ENCODE data around the gene PRDM10. TPM values are rescaled to one million over a fixed set of nuclear protein-coding genes. Genes with fewer than 3 reads are reported as not detected.

PRDM10 gene
- total RNA-seq, 2 experiments from 2014 or later: 12.9 to 15.2 TPM

DNA sequence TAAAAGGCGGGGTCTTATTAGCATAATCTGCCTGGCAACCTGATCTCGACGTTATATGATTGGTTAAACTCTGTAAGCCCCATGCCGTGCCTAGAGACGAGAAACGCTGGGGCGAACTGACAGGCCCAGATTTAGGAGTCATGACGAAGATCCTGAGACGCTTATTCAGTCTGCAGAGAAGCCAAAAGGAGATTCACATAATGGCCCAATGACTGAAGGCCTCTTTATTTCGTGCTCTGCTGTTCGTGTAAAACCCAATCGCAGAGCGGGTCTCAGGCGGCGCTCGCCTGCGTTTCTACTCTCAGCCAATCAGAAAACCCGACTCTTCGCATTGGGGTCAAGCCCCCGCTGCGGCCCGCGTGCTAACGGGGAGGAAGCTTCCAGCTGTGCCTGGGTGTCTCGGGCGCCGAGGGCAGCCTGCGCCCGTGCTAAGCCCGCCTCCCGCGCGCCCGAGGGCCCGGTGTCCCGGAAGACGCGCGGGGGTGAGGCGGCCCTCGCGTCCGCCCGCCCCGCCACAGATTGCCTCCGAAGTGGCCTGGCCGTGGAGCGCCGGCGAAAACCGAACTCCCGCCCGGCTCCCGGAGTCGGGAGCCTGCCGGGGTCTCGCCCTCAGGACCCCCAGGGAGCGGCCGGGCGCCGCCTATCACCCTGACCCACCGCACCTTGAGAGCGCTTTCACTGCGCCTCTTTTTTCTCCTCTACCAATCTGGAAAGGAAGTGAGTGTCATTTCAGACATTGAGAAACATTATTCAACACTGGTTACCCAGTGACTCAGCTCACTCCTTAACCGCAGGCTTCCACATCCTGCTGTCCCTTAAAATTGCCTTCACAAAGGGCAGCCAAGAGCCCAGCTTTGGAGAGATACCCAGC, 446 bp upstream of the PRDM10 start:
- peaks cover 7% of the 10 kb centered on the region for H3K36me3 Mint-ChIP-seq (ENCODE audit: low read depth)
- CTCF ChIA-PET: interaction anchor here (0.6 to 1.8 kb wide), 6 partner anchors 11 to 913 kb away, joined by 3 to 6 read pairs (median 3); partner anchors contain the start of gene SNX19
- no peaks in the 10 kb centered on the region for H3K9me3 Mint-ChIP-seq

DNA sequence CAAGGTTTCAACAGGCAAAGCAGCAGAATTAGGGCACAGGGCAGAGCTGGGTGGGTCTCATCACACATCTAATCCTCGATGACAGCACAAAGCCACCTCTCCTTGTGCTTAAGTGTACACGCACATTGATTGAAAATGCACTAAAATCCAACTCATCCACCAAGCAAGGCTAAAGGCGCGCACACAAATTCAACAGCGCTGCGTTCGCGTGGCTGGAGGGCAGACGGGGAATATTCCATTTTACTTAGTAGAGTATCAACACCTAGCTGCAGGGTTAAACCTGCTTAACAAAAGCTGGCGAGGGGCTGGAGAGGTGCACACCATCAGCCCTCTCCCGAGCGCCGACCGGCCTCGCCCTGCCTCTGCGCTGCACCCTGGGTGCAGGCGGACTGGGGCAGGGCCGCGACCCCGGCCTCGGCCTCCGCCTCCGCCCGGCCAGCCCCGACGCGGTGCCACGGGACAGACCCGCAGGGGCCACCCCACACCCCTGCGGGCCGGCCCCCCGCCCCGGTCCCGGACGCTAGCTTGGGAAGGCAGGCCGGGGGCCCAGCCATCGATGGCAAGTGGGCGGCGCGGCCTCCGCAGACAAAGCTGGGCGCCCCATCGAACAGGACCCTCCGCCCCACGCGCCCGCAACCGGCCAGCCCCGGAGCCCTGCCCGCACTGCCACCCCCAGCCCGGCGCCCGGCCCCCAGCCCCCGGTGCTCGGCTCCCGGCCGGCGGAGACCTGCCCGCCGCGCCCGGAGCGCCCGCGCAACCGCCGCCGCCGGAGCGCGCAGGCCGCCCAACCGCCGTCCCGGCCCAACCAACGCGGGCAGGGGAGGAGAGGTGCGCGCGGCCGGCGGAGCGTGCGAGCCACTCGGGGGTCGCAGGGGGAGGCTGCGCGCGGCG, 929 bp downstream of the PRDM10 start:
- Mint-ChIP-seq H3K36me3 (ENCODE audit: low read depth) (peaks cover 11% of the 10 kb centered on the region), H3K27me3 (no peaks in the 10 kb centered on the region), H3K4me3 (peak overlapping the region; percentile 97), H3K27ac (peak overlapping the region; percentile 93), H3K9me3 (no peaks in the 10 kb centered on the region), H3K4me1 (peaks cover 37% of the 10 kb centered on the region)
- ChIA-PET CTCF (interaction anchor here (0.8 to 1.4 kb wide), 3 partner anchors 11 to 129 kb away, joined by 3 to 4 read pairs (median 3); no protein-coding TSS in a partner anchor), POLR2A (no interaction called here)
- DNase-seq: peak; percentile 42

More for the DNA sequence above, 446 bp upstream of the PRDM10 start:
- Mint-ChIP-seq H3K27ac (peak overlapping the region; percentile 100), H3K4me1 (peaks cover 37% of the 10 kb centered on the region), H3K4me3 (peak overlapping the region; percentile 97), H3K27me3 (no peaks in the 10 kb centered on the region)
- peak; percentile 94 for DNase-seq
- POLR2A ChIA-PET: interaction anchor here (0.8 kb wide), 1 partner anchor 129 kb away, joined by 7 read pairs; no protein-coding TSS in a partner anchor

DNA sequence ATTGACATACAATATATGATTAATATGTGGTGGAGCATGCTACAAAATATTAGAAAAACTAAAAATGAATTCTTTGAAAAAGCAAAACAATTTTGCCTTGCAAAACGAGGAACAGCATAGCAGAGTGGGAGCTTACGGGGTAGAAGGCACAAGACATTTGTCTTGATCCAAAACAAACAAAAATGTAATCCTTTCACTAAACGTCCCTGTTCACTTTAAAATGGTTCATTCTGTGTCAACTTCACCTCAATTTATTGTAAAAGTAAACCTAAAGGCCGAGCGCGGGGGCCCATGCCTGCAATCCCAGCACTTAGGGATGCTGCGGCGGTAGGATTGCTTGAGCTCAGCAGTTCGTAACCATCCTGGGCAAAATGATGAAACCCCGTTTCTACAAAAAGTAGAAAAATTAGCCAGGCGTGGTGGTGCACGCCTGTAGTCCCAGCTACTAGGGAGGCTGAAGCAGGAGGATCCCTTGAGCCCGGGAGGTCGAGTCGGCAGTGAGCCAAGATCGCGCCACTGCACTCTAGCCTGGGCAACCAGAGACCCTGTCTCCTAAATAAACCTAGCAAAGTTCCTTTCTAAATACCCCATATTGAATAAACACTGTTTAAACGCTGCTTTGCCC, 2.0 kb downstream of the PRDM10 start:
- peaks cover 37% of the 10 kb centered on the region for H3K4me1 Mint-ChIP-seq
- peak overlapping the region; percentile 82 for H3K4me3 Mint-ChIP-seq

DNA sequence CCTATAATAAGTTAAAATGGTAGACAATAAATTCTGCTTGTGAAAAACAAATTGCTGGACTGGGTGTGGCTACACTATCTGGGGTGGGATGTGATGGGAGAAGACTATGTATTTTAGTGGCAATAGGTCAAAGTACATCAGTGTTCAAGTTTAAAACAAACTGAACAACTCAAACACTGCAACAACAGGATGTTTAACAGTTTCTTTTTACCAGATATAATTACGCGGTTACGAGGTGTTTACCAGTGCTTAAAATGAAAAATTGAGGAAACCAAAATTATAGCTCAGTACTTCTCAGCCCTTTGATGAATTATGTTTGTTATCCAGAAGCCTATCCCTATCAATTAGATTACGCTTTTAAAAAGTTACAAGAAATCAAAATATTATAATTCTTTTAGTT, 3.2 kb downstream of the PRDM10 start:
- ChIA-PET CTCF (no interaction called here), POLR2A (no interaction called here)
- H3K27me3 Mint-ChIP-seq: no peaks in the 10 kb centered on the region
- no peak for DNase-seq
- no peaks in the 10 kb centered on the region for H3K9me3 Mint-ChIP-seq
- H3K4me1 Mint-ChIP-seq: peaks cover 36% of the 10 kb centered on the region
- no peak overlapping the region for H3K4me3 Mint-ChIP-seq
- H3K36me3 Mint-ChIP-seq (ENCODE audit: low read depth): peaks cover 17% of the 10 kb centered on the region
- no peak overlapping the region for H3K27ac Mint-ChIP-seq

More for the DNA sequence above, 2.0 kb downstream of the PRDM10 start:
- ChIA-PET CTCF (interaction anchor here (0.7 to 1.4 kb wide), 3 partner anchors 10 to 66 kb away, joined by 3 to 4 read pairs (median 3); no protein-coding TSS in a partner anchor), POLR2A (no interaction called here)
- Mint-ChIP-seq H3K27ac (peak overlapping the region; percentile 93), H3K36me3 (ENCODE audit: low read depth) (peaks cover 14% of the 10 kb centered on the region), H3K9me3 (no peaks in the 10 kb centered on the region), H3K27me3 (no peaks in the 10 kb centered on the region)
- DNase-seq: no peak

DNA sequence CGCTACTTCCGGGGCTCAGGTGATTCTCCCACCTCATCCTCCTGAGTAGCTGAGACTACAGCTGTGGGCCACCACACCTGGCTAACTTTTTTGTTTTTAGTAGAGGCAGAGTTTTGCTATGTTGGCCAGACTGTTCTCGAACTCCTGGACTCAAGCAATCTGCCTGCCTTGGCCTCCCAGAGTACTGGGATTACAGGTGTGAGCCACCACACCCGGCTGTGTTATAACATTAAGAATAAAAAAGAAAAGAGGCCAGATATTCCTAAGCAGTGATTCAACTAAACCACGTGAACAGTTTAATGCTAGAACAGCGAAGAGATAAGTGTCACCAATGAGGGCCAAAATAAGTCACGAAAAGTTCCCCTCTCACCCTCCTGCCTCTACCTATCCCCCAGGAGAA, 3.7 kb downstream of the PRDM10 start:
- CTCF ChIA-PET: no interaction called here
- Mint-ChIP-seq H3K36me3 (ENCODE audit: low read depth) (peaks cover 17% of the 10 kb centered on the region), H3K27ac (no peak overlapping the region), H3K27me3 (no peaks in the 10 kb centered on the region), H3K9me3 (no peaks in the 10 kb centered on the region), H3K4me3 (no peak overlapping the region), H3K4me1 (peaks cover 33% of the 10 kb centered on the region)
- POLR2A ChIA-PET: no interaction called here
- DNase-seq: no peak

DNA sequence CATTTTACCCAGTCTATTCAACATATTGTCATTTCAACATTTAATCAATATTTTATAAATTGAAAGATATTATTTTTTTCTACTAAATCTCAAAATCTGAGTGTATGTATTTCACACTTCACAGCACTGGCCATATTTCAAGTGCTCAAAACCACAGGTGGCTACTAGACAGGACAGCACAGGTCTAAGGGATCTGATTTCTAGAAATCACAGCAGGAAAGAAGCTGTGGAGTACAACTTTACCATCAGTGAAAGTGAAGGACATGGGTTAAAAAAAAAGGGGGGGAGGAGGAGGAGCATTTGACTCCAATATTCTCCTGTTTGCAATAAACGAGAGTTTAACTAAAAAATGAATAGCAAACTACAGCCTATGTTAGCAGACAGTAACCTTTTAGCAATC, 4.5 kb downstream of the PRDM10 start:
- Mint-ChIP-seq H3K9me3 (no peaks in the 10 kb centered on the region), H3K36me3 (ENCODE audit: low read depth) (peaks cover 17% of the 10 kb centered on the region), H3K4me1 (peaks cover 28% of the 10 kb centered on the region), H3K27ac (no peak overlapping the region), H3K27me3 (no peaks in the 10 kb centered on the region), H3K4me3 (no peak overlapping the region)
- no peak for DNase-seq
- CTCF ChIA-PET: interaction anchor here (0.8 to 1.5 kb wide), 2 partner anchors 13 to 114 kb away, joined by 4 read pairs; no protein-coding TSS in a partner anchor
- POLR2A ChIA-PET: no interaction called here

DNA sequence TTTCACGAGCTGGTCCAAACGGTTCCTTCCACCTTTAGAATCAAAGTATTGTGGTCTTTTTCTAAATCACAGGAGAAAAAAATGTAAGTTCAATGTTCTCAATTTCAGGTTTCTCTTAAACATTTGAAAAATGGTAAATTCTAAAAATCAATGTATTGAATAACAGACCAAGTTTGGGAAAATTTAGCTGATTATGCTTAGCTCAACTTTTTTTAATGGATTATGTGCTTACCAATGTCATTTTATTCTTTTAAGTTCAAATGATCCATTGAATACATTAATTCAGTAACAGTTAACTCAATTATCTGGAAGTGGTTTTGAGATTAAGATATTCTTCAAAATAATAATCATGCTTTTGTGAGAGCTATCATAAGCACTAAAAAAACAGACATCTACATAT, 5.1 kb downstream of the PRDM10 start:
- ChIA-PET CTCF (interaction anchor here (0.6 to 1.5 kb wide), 4 partner anchors 12 to 130 kb away, joined by 3 to 4 read pairs (median 4); no protein-coding TSS in a partner anchor), POLR2A (no interaction called here)
- H3K9me3 Mint-ChIP-seq: no peaks in the 10 kb centered on the region

DNA sequence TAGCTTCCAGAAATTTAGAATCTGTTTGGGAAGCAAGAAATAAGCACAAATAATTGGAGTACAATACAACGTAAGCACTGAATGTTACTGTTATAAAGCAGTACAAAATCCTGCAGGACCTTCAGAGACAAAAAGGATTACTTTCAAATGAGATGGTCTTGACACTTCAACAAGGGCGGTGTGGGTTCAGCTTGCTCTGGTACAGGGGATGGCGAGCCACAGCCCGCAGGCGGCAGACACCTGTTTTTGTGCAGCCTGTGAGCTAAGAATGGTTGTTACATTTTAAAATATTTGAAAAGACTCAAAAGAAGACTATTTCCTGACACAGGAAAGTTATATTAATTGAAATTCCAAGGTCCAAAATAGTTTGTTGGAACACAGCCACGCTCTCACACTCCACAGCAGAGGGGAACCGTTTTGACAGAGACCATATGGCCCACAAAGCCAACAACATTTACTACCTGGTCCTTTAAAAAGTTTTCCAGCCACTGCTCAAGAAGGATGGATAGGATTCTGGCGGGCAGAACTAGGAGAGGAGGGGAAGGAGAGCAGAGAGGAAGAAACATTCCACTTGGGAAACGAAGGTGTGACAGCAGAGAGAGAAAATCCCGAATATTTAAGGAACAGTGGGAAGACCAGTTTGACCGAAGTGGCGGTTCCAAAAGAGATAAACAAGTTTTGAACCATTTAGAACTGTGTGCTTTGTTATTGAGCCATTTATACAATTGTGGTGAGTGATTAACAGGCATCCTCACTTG, 6.3 kb downstream of the PRDM10 start:
- Mint-ChIP-seq H3K4me1 (peaks cover 31% of the 10 kb centered on the region), H3K9me3 (no peaks in the 10 kb centered on the region), H3K27ac (no peak overlapping the region), H3K27me3 (no peaks in the 10 kb centered on the region), H3K36me3 (ENCODE audit: low read depth) (peaks cover 16% of the 10 kb centered on the region), H3K4me3 (no peak overlapping the region)
- ChIA-PET CTCF (interaction anchor here (0.6 kb wide), 1 partner anchor 51 kb away, joined by 3 read pairs; no protein-coding TSS in a partner anchor), POLR2A (no interaction called here)
- DNase-seq: no peak

More for the DNA sequence above, 5.1 kb downstream of the PRDM10 start:
- Mint-ChIP-seq H3K4me1 (peaks cover 28% of the 10 kb centered on the region), H3K36me3 (ENCODE audit: low read depth) (peaks cover 17% of the 10 kb centered on the region), H3K4me3 (no peak overlapping the region), H3K27ac (no peak overlapping the region), H3K27me3 (no peaks in the 10 kb centered on the region)
- DNase-seq: no peak

DNA sequence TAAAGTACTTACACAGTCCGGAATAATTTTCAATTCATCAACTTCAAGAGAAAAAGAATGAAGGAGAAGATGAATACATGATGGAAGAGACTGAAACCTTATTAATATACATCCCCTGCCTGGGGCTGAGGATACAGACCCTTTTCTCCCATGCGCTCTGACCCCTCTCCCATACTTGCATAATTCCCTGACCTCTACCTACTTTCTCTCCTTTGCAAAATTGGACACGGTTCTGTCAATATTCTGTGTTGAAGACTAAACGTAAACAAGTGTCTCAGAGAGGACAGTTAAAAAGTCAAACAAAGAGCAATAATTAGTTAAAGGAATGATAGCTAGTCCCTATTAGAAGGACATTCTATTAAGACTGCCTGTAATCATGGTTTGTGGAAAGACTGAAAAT, 7.5 kb downstream of the PRDM10 start:
- H3K4me3 Mint-ChIP-seq: no peak overlapping the region
- DNase-seq: no peak
- CTCF ChIA-PET: no interaction called here
- no peaks in the 10 kb centered on the region for H3K9me3 Mint-ChIP-seq
- H3K27ac Mint-ChIP-seq: no peak overlapping the region
- H3K4me1 Mint-ChIP-seq: peaks cover 20% of the 10 kb centered on the region
- H3K27me3 Mint-ChIP-seq: no peaks in the 10 kb centered on the region
- H3K36me3 Mint-ChIP-seq (ENCODE audit: low read depth): peaks cover 10% of the 10 kb centered on the region
- POLR2A ChIA-PET: no interaction called here

DNA sequence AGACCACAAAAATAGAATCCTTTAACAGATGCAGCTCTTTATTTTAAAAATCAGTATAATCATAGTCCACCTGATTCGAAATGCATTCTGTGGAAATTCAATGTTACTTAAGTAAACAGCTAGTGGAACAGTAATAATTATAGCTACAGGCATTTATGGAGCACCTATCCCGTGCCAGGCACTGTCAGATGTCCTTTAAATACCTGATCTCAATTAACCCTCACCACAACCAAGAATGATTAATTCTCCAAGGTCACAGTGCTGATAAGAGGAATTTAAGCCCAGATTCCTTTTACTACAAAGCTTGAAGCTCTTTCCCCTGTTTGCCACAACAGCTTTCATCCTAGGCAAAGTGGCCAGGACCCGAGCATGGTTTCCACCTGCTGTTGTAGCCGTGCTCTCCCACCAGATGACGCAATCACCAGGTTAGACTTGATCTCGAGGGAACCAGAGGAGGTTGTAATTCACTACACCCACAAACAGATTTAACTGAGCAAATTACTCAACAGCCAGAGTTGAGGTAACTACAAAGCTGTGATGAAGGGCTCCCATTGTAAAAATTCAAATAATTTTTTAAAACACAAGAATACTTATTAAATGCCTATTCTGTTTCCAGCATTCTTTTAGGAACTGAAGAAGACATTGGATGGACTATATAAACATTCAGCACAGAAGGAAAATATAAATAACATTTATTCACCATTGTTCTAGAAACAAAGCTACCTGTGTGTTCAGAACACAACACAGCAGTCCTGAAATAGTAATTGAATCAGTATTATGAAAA, 10.3 kb downstream of the PRDM10 start:
- no peaks in the 10 kb centered on the region for H3K9me3 Mint-ChIP-seq
- CTCF ChIA-PET: interaction anchor here (0.7 to 1.0 kb wide), 2 partner anchors 10 to 15 kb away, joined by 3 to 6 read pairs; partner anchors contain the start of gene PRDM10
- H3K36me3 Mint-ChIP-seq (ENCODE audit: low read depth): peaks cover 10% of the 10 kb centered on the region
- peak; percentile 48 for DNase-seq
- H3K27ac Mint-ChIP-seq: no peak overlapping the region
- no peak overlapping the region for H3K4me3 Mint-ChIP-seq
- POLR2A ChIA-PET: no interaction called here
- H3K4me1 Mint-ChIP-seq: peaks cover 8% of the 10 kb centered on the region
- H3K27me3 Mint-ChIP-seq: no peaks in the 10 kb centered on the region

DNA sequence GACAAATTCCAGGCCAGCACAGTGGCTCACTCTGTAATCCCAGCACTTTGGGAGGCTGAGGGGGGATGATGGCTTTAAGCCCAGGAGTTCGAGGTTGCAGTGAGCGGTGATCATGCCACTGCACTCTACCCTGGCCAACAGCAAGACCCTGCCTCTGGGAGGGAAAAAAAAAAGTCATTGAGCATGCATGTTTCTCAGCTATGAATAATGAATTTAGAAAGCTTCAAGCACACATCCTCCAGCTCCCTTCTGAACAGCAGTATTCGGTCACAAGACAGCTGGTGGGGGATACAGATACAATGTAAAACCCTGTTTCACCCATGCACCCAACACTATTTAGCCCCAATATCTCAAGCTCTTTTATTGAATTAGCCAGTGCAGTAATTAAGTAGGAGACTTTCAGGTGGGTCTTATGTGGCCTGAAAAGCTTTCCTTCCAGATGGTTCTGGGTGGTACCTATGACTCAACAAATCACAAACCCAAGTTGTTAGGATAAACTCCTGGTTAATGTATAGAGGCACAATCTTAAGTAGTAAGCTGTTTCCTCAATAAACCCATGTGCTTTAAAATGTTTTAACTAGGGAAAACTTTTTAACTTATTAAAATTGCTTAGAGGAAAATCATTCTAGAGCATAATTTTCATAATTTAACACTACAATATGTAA, 13.4 kb downstream of the PRDM10 start:
- Mint-ChIP-seq H3K4me1 (peaks cover 3% of the 10 kb centered on the region), H3K27ac (no peak overlapping the region), H3K27me3 (no peaks in the 10 kb centered on the region), H3K36me3 (ENCODE audit: low read depth) (no peaks in the 10 kb centered on the region), H3K4me3 (no peak overlapping the region), H3K9me3 (no peaks in the 10 kb centered on the region)
- DNase-seq: no peak
- ChIA-PET POLR2A (no interaction called here), CTCF (interaction anchor here (0.8 kb wide), 1 partner anchor 13 kb away, joined by 3 read pairs; the partner anchor contains the start of gene PRDM10)

All from activated CD4-positive, alpha-beta T cell treated with anti-CD3 and anti-CD28 coated beads, Interleukin-2, amount 10 ng/mL, durations not matched to agents 7 days and 5 days (primary cell).